ENCODE measurements around the gene BIRC3.
"Not testable (repeated sequence)": the region's sequence is repeated elsewhere in the genome, so short reads cannot be mapped to it uniquely, and the experiment has no call there.

GRCh38 chr11:102296757-102297156 is 20.5 kb upstream of the BIRC3 start:
- TF ChIP-seq CTCF (optimal IDR thresholded peaks at IDR 0.05 in 1 of 3, IDR thresholded peaks at IDR 0.05 in 1 of 3, conservative IDR thresholded peaks at IDR 0.05 in 1 of 3; ENCODE audit: extremely low read depth in 1 of 3, insufficient read depth in 2 of 3, low read length in 3 of 3); EZH2 (IDR thresholded peaks at IDR 0.05; ENCODE audit: low read length): not testable (repeated sequence)

All from keratinocyte (primary cell).